Measurements from ENCODE around the gene CIC. TPM values are rescaled to one million over a fixed set of nuclear protein-coding genes. Genes with fewer than 3 reads are reported as not detected.
A peak's percentile ranks its signal among the peaks of the same experiment; 100 is the strongest.

CIC gene
- total and polyA plus RNA-seq, 3 donors from 2014 or later, result 95.6 to 181 (median 163) TPM

DNA sequence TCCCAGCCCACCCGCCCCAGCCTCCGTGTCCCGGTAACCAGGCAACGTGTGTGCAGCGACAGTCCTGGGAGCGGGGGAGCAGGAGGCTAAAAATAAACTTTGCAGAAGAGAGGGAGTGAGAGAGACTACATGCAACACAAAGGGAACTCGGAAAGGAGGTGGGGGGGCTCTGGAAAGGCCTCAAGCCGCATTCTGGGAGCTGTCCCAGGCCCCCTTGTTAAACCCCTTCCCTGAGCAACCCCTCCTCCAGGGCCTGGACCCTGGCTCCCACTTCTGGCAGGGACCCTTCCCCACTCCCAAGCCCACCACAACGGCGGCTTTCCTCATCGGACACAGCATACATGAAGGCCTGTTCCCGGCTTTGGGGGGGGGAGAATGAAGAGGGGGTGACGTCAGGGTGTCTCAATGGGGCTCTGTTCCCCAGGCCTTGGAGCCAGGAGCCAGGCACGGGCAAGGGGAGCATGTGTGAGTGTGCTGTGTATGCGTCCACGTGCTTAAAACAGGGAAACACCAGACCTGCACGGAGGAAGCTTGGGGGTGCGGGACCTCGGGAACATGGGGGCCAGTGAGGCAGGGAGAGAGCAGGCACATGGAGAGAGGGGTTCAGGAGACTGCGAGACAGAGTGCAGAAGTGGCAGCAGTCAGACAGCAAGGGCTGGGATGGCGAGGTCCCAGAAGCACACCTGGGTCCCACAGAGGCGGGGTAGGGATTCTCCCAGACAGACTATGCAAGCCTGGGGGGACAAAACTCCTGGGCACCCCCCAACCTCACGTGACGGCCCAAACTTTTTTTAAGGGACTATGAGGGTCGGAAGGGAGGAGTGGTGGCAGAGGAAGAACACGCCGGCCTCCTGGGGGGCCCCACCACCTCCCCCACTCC, 16.4 kb upstream of the CIC start:
- no peaks in the 10 kb centered on the region for H3K9me3 ChIP-seq
- no peaks in the 10 kb centered on the region for H3K36me3 ChIP-seq (ENCODE audit: low read depth, missing control alignments)
- peaks cover 56% of the 10 kb centered on the region for H3K4me1 ChIP-seq
- H3K4me3 ChIP-seq, result peak overlapping the region; percentile 99 to 100
- DNase-seq, result peak; percentile 83
- intact Hi-C loops (cut with DNase I; ENCODE audit: low total_unique reads), result no loop called here
- peak overlapping the region; percentile 98 to 99 for H3K27ac ChIP-seq
- no peaks in the 10 kb centered on the region for H3K27me3 ChIP-seq
- WGBS, 2 donors, result 1% methylated on average over 26 of the region's 27 CpGs
- TF ChIP-seq, protein P1, sequence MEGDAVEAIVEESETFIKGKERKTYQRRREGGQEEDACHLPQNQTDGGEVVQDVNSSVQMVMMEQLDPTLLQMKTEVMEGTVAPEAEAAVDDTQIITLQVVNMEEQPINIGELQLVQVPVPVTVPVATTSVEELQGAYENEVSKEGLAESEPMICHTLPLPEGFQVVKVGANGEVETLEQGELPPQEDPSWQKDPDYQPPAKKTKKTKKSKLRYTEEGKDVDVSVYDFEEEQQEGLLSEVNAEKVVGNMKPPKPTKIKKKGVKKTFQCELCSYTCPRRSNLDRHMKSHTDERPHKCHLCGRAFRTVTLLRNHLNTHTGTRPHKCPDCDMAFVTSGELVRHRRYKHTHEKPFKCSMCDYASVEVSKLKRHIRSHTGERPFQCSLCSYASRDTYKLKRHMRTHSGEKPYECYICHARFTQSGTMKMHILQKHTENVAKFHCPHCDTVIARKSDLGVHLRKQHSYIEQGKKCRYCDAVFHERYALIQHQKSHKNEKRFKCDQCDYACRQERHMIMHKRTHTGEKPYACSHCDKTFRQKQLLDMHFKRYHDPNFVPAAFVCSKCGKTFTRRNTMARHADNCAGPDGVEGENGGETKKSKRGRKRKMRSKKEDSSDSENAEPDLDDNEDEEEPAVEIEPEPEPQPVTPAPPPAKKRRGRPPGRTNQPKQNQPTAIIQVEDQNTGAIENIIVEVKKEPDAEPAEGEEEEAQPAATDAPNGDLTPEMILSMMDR (IDR thresholded peaks at IDR 0.05), result no peak
- TF ChIP-seq POLR2A (IDR thresholded peaks at IDR 0.05), result no peak

DNA sequence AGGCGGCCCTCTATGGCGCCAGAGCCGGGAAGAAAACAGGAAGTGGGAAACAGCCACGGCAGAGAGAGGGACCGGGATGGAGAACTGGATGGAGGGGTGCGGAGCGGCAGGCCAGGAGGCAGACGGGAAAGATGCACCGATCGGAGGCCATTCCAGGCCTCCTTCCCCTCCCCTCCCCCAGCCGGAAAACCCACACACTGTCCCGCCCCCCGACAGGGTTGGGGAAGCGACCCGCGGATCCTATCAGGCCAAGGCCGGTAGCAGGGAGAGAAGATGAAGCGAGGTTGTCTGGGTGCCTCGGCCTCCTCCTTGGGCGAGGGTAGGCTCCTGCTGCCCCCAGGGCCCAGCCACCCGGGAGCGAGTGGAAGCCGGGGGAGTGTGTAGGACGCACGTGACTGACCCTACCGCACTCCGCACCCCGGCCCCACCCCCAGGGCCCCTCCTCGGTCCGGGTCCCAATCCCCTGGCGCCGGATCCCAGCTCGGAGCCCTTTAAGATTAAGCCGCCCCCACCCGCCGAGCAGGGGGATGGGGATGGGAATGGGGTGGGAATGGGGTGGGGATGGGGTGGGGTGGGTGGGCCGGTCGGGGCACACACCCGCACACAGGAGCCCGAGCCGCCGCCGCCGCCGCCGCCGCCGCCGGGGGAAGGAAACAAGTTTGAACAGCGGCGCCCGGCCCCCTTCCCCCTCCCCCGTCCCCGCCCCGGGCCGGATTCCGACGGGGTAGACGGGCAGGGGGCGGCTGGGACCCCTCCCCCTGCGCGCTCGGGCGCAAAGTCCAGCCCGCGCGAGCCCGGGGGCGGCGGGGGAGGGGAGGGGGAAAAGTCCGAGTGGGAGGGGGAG, 15.6 kb upstream of the CIC start:
- Histone ChIP-seq H3K4me3 (peak overlapping the region; percentile 99 to 100), H3K9me3 (no peaks in the 10 kb centered on the region), H3K27me3 (no peaks in the 10 kb centered on the region), H3K36me3 (ENCODE audit: low read depth, missing control alignments) (no peaks in the 10 kb centered on the region), H3K4me1 (peaks cover 49% of the 10 kb centered on the region), H3K27ac (peak overlapping the region; percentile 98 to 99)
- no peak for TF ChIP-seq POLR2A (IDR thresholded peaks at IDR 0.05)
- TF ChIP-seq, protein P1 (IDR thresholded peaks at IDR 0.05), result no peak
- intact Hi-C loops (cut with DNase I; ENCODE audit: low total_unique reads), result no loop called here
- 0 to 1% methylated on average over 16 to 59 of the region's 71 CpGs for WGBS, 2 donors
- DNase-seq, result peak; percentile 78

DNA sequence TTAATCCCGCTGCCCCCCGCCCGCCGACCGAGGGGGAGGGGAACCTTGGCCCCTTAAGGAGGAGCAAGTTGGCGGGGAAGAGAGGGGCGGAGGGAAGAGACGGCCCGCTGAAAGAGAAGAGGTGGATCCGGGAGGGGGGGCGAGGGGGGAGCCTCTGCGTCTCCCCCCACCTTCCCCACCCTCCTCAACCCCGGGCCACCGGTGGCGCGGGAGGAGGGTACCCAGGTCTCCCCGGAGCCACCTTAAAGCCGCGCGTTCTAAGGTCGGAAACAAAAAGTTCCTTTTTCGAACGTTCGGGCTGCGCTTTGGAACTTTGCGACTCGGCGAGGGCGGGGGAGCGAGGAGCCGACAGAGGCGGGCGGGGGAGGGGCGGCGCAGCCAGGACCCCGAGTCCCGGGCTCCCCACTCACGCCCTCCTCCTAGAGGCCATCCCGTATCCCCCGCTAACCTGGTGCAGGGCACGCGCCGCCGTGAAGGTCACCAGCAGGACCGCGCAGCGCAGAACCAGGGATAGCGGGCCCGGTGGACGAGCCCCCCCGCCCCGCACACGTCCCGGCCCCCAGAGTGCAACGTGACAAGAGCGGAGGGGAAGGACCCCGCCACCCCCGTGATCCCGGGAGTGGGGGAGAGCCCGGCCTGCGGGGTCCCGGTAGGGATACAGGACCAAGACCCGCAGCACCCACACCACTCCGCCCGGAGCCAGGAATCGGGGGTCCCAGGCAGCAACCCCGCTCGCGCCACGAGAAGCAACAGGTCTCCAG, 14.8 kb upstream of the CIC start:
- H3K4me1 ChIP-seq, result peaks cover 43% of the 10 kb centered on the region
- TF ChIP-seq, protein P1 (IDR thresholded peaks at IDR 0.05), result no peak
- no peak for TF ChIP-seq POLR2A (IDR thresholded peaks at IDR 0.05)
- 3% methylated on average over 42 of the region's 70 CpGs; no CpG with 5 or more reads in 1 of the 2 donors for WGBS, 2 donors
- no peaks in the 10 kb centered on the region for H3K36me3 ChIP-seq (ENCODE audit: low read depth, missing control alignments)
- no peaks in the 10 kb centered on the region for H3K9me3 ChIP-seq
- H3K27me3 ChIP-seq, result no peaks in the 10 kb centered on the region
- peak; percentile 85 for DNase-seq
- H3K4me3 ChIP-seq, result peak overlapping the region; percentile 99 to 100
- H3K27ac ChIP-seq, result peak overlapping the region; percentile 98 to 99
- intact Hi-C loops (cut with DNase I; ENCODE audit: low total_unique reads), result no loop called here

DNA sequence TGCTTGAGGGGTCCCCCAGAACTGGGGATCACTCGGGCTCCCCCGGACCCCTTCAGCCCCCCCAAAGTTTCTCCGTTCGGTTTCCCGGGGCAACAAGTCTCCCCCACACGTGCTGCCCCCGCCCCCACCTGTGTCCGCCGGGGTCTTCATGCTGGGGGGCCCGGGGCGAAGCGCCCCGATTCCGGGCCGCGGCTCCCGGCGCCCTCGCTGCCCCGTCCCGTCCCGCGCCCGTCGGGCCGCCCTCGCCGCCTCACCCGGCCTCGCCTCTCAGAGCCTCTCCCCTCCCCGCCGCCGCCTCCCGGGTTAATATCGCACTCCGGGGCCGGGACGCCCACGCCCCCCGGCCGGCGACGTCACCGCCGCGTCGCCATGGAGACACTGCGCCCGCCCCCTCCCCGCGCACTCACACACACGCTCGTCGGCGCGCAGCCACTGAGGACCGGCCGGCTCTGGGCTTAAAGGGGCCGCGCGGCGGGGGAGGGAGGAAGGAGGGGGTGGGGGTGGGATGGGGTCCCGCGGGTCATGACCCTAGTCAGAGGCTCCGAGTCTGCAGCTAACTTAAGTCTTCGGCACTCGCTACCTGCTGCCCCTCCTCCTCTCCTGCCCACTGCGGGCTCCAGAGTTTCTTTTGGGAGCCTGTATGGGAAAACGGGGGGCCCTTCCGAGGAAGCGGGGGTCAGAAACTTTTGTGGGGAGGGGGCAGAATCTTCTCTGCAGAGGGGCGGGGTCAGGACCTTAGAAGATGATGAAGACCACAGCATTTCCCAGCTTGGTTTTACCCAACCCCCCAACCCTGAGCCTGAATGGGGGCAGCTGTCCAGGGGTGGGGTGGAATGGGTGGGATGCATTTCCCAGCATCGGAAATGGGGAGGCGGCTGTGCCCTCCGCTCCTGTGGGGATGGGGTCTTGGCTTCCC, 13.9 kb upstream of the CIC start, which contains the start of gene ERF:
Gene ERF, minus strand, starts transcription at position 279 of the 916 bp plus-strand sequence. Its CDS starts 129 bp downstream, at position 150.
- peak within 1 kb of the TSS; percentile 99 to 100 for H3K4me3 ChIP-seq
- peak; percentile 95 for DNase-seq
- H3K4me1 ChIP-seq, result peaks cover 35% of the 10 kb centered on the region
- peak; percentile 95 for TF ChIP-seq POLR2A (IDR thresholded peaks at IDR 0.05)
- TF ChIP-seq, protein P1 (IDR thresholded peaks at IDR 0.05), result peak in 1 of 3 experiments; percentile 22
- H3K36me3 ChIP-seq (ENCODE audit: low read depth, missing control alignments), result no peaks in the 10 kb centered on the region
- WGBS, 2 donors, result 1 to 2% methylated on average over 11 to 64 of the region's 75 CpGs
- H3K27me3 ChIP-seq, result no peaks in the 10 kb centered on the region
- H3K9me3 ChIP-seq, result no peaks in the 10 kb centered on the region
- intact Hi-C loops (cut with DNase I; ENCODE audit: low total_unique reads), result no loop called here
- H3K27ac ChIP-seq, result peak within 1 kb of the TSS; percentile 98 to 99
